GM15510 (cell line): ENCODE results near the gene AGO3.

Experiments
- POLR2A ChIP-seq: IDR thresholded peaks from 3 replicates; pipeline ENCODE4 v1.6.1; 2011; ENCODE audit warnings: borderline replicate concordance; ENCODE audit not compliant: insufficient read length; ENCODE audit errors: extremely low read depth

The AGO3 gene

GRCh38 chr1:36084497-36085115 lies 153.7 kb downstream of the AGO3 start:
- no peak for TF ChIP-seq POLR2A

- no peak for TF ChIP-seq POLR2A
These were observed 154.2 kb downstream of the AGO3 start for GRCh38 chr1:36085126-36085525.

GRCh38 chr1:36085686-36086526 lies 155.0 kb downstream of the AGO3 start:
- TF ChIP-seq POLR2A = no peak

GRCh38 chr1:36086529-36087232 lies 155.8 kb downstream of the AGO3 start:
- no peak for TF ChIP-seq POLR2A

GRCh38 chr1:36087233-36088123 lies 156.6 kb downstream of the AGO3 start:
- no peak for TF ChIP-seq POLR2A

GRCh38 chr1:36088265-36088576 lies 157.3 kb downstream of the AGO3 start:
- no peak for TF ChIP-seq POLR2A

GRCh38 chr1:36088577-36089392 lies 157.9 kb downstream of the AGO3 start, which contains the start of gene ADPRS:
Gene ADPRS, plus strand, starts transcription at chr1:36088892. Its CDS starts 13 bp downstream, at chr1:36088905.
- peak; percentile 96 for TF ChIP-seq POLR2A

- TF ChIP-seq POLR2A = no peak
These were observed 158.7 kb downstream of the AGO3 start for GRCh38 chr1:36089393-36090121.

- no peak for TF ChIP-seq POLR2A
These were observed 160.2 kb downstream of the AGO3 start for GRCh38 chr1:36091141-36091540.

GRCh38 chr1:36091698-36092097 lies 160.8 kb downstream of the AGO3 start:
- no peak for TF ChIP-seq POLR2A

GRCh38 chr1:36092166-36092797 lies 161.4 kb downstream of the AGO3 start:
- TF ChIP-seq POLR2A = no peak

GRCh38 chr1:36092798-36093185 lies 161.9 kb downstream of the AGO3 start:
- no peak for TF ChIP-seq POLR2A

GRCh38 chr1:36093226-36093625 lies 162.3 kb downstream of the AGO3 start:
- no peak for TF ChIP-seq POLR2A

- TF ChIP-seq POLR2A = no peak
These were observed 163.0 kb downstream of the AGO3 start for GRCh38 chr1:36093929-36094328.
